HG03196 (cell line): ENCODE measurements around the gene DDX55.

ENCODE experiments used
- ATAC-seq: cut with Tn5 transposase; IDR thresholded peaks from one replicate; pipeline ENCODE4 v1.9.1; 2021; ENCODE audit not compliant: unreplicated experiment

Gene DDX55

GRCh38 chr12:123608182-123608581 is 6.3 kb downstream of the DDX55 start:
- ATAC-seq, result no peak

- ATAC-seq, result no peak
Observed at GRCh38 chr12:123614110-123614509, 12.2 kb downstream of the DDX55 start.

- ATAC-seq, result no peak
Observed at GRCh38 chr12:123614531-123614930, 12.6 kb downstream of the DDX55 start.

- ATAC-seq, result no peak
Observed at GRCh38 chr12:123617144-123617543, 15.2 kb downstream of the DDX55 start.

GRCh38 chr12:123617580-123617979 is 15.7 kb downstream of the DDX55 start:
- no peak for ATAC-seq

- no peak for ATAC-seq
Observed at GRCh38 chr12:123621101-123621500, 19.2 kb downstream of the DDX55 start.

- ATAC-seq, result no peak
Observed at GRCh38 chr12:123621619-123622530, 20.0 kb downstream of the DDX55 start.

GRCh38 chr12:123633379-123634141 is 31.7 kb downstream of the DDX55 start, which contains the start of the genes EIF2B1 and GTF2H3:
Gene EIF2B1 (minus strand): TSS chr12:123633686. CDS start chr12:123633557, 129 bp downstream.
Gene GTF2H3 (plus strand): TSS chr12:123633829. CDS start chr12:123633860, 31 bp downstream.
- ATAC-seq, result peak; percentile 96

GRCh38 chr12:123634142-123634561 is 32.3 kb downstream of the DDX55 start:
- no peak for ATAC-seq

GRCh38 chr12:123643911-123644310 is 42.0 kb downstream of the DDX55 start:
- no peak for ATAC-seq

- ATAC-seq, result no peak
Observed at GRCh38 chr12:123645380-123645779, 43.5 kb downstream of the DDX55 start.

- no peak for ATAC-seq
Observed at GRCh38 chr12:123645878-123646277, 44.0 kb downstream of the DDX55 start.

GRCh38 chr12:123648401-123648800 is 46.5 kb downstream of the DDX55 start:
- no peak for ATAC-seq

GRCh38 chr12:123654129-123654701 is 52.3 kb downstream of the DDX55 start:
- ATAC-seq, result no peak

- peak; percentile 72 for ATAC-seq
Observed at GRCh38 chr12:123655420-123655819, 53.5 kb downstream of the DDX55 start.

- ATAC-seq, result no peak
Observed at GRCh38 chr12:123656392-123656791, 54.5 kb downstream of the DDX55 start.

GRCh38 chr12:123657211-123657610 is 55.3 kb downstream of the DDX55 start:
- no peak for ATAC-seq

- ATAC-seq, result no peak
Observed at GRCh38 chr12:123659996-123660727, 58.3 kb downstream of the DDX55 start.

GRCh38 chr12:123667771-123668170 is 65.9 kb downstream of the DDX55 start:
- ATAC-seq, result no peak
